ENCODE measurements around the gene IVNS1ABP.

Gene IVNS1ABP

GRCh38 chr1:185249563-185249962, 67.5 kb downstream of the IVNS1ABP start:
- DNase-seq, result no peak

Data from CD4-positive, alpha-beta T cell treated with Interferon alpha-2 for 1 hour (primary cell).